ENCODE results near the gene AGFG2. TPM values are rescaled to one million over a fixed set of nuclear protein-coding genes. Genes with fewer than 3 reads are reported as not detected.

AGFG2 gene, protein sequence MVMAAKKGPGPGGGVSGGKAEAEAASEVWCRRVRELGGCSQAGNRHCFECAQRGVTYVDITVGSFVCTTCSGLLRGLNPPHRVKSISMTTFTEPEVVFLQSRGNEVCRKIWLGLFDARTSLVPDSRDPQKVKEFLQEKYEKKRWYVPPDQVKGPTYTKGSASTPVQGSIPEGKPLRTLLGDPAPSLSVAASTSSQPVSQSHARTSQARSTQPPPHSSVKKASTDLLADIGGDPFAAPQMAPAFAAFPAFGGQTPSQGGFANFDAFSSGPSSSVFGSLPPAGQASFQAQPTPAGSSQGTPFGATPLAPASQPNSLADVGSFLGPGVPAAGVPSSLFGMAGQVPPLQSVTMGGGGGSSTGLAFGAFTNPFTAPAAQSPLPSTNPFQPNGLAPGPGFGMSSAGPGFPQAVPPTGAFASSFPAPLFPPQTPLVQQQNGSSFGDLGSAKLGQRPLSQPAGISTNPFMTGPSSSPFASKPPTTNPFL
- total RNA-seq (2021) (12.8 and 15.3 TPM in 2 replicates), Bru-seq, nascent RNA (percentile 56 among the genes with signal in this experiment), BruChase-seq, experiment 1, labeled RNA remaining after a 2-hour chase (percentile 56 among the genes with signal in this experiment), BruChase-seq, experiment 2, labeled RNA remaining after a 6-hour chase (percentile 59 among the genes with signal in this experiment)
- long read RNA-seq, full-length matches to known transcripts = 8 of 19 reads
- long read RNA-seq, partial matches to known transcripts = 5 of 19 reads
- long read RNA-seq, other reads (novel, unspliced or antisense) = 6 of 19 reads

DNA sequence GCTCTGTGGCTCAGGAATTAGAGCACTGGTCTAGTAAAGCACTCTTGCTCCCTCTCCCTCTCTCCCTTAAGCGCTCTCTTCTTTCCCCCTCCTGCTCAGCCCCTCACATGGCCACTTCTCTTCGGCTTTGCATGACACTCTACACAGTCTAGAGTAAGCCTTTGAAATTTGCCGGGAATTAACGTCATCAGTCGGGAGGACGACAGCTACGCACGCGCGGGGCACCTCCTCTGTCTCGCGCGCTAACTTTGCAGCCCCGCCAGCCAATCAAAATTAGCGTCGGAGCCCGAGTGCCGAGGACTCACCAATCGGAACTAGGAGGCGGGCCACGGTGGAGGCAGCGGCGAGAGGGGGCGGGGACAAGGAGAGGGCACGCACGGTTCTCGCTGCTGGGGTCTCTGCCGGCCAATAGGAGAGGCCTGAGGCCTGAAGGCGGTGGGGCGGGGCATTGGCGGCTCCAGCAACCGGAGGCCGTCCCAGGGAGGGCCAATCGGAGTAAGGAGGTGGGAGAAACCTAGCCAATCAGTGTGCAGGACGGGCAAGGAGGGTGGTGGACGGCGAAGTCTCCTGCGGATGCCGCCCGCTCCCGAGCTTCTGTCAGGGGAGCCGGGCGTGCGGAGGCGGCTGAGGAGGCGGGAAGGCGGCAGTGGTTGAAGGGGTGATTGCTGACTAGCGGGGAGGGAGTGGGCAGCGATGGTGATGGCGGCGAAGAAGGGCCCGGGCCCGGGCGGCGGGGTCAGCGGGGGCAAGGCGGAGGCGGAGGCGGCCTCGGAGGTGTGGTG is at the start of gene AGFG2:
AGFG2 (plus strand) TSS at position 550 of the 782 bp plus-strand sequence; CDS start at position 694, 144 bp downstream.
- ChIA-PET CTCF (no interaction called here), POLR2A (ENCODE audit: low non-redundant PET) (interaction anchor here (0.6 to 0.7 kb wide), 2 partner anchors 58 to 110 kb away, joined by 3 to 6 read pairs; partner anchors contain the start of gene ZCWPW1)
- TF ChIP-seq, protein P1, sequence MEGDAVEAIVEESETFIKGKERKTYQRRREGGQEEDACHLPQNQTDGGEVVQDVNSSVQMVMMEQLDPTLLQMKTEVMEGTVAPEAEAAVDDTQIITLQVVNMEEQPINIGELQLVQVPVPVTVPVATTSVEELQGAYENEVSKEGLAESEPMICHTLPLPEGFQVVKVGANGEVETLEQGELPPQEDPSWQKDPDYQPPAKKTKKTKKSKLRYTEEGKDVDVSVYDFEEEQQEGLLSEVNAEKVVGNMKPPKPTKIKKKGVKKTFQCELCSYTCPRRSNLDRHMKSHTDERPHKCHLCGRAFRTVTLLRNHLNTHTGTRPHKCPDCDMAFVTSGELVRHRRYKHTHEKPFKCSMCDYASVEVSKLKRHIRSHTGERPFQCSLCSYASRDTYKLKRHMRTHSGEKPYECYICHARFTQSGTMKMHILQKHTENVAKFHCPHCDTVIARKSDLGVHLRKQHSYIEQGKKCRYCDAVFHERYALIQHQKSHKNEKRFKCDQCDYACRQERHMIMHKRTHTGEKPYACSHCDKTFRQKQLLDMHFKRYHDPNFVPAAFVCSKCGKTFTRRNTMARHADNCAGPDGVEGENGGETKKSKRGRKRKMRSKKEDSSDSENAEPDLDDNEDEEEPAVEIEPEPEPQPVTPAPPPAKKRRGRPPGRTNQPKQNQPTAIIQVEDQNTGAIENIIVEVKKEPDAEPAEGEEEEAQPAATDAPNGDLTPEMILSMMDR (conservative IDR thresholded peaks at IDR 0.05; ENCODE audit: low read depth, low read length) = no peak
- no peak for TF ChIP-seq EZH2 (IDR thresholded peaks at IDR 0.05; ENCODE audit: borderline replicate concordance, low read depth, low read length, poor library complexity, severe bottlenecking)
- Histone ChIP-seq H3K9me3 (ENCODE audit: low read depth, low read length, poor library complexity, severe bottlenecking) (no peaks in the 10 kb centered on the region), H3K4me1 (ENCODE audit: insufficient read depth, low read length, poor library complexity, severe bottlenecking) (peaks cover 3% of the 10 kb centered on the region), H3K4me3 (ENCODE audit: low read depth, low read length, poor library complexity, severe bottlenecking) (peak within 1 kb of the TSS; percentile 59), H3K27ac (ENCODE audit: low read depth, low read length, poor library complexity, severe bottlenecking) (peak within 1 kb of the TSS; percentile 84), H3K36me3 (ENCODE audit: insufficient read depth, low read length, poor library complexity, severe bottlenecking) (no peaks in the 10 kb centered on the region), H3K27me3 (replicated peaks; ENCODE audit: insufficient read depth, low read depth, low read length, poor library complexity) (no peaks in the 10 kb centered on the region)
- intact Hi-C loops (cut with micrococcal nuclease; ENCODE audit: unreplicated experiment) = loop anchor here (2.0 kb wide), 1 partner anchor 60 kb away; the partner anchor contains the start of gene TSC22D4
- peak; percentile 100 for DNase-seq (ENCODE audit: low spot score)
- no TSS peak for BruUV-seq (replicated peaks)

DNA sequence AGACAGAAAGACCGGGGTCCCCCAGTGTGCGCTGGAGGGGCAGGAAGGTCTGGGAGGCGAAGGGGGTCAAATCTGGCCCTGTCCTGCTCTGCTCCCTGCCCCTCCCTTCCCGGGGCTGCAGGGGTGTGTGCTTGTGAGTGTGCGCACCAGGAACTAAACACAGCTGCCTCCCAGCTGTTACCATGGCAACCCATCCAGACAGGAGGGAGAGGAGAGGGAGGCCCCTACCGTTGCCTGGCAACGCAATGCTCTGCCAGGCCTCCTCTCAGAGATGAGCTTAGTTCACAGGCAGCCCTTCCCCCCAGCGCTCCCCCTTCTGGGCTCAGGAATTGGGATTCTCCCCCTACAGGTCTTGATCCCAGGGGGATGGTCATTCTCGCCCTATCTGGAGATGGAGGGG is 49.2 kb upstream of the AGFG2 start:
- no peaks in the 10 kb centered on the region for H3K36me3 ChIP-seq (ENCODE audit: insufficient read depth, low read length, poor library complexity, severe bottlenecking)
- intact Hi-C loops (cut with micrococcal nuclease; ENCODE audit: unreplicated experiment) = no loop called here
- no peak overlapping the region for H3K27ac ChIP-seq (ENCODE audit: low read depth, low read length, poor library complexity, severe bottlenecking)

More for the DNA sequence above, 49.2 kb upstream of the AGFG2 start:
- Histone ChIP-seq H3K9me3 (ENCODE audit: low read depth, low read length, poor library complexity, severe bottlenecking) (no peaks in the 10 kb centered on the region), H3K4me3 (ENCODE audit: low read depth, low read length, poor library complexity, severe bottlenecking) (no peak overlapping the region), H3K4me1 (ENCODE audit: insufficient read depth, low read length, poor library complexity, severe bottlenecking) (peaks cover 7% of the 10 kb centered on the region), H3K27me3 (replicated peaks; ENCODE audit: insufficient read depth, low read depth, low read length, poor library complexity) (no peaks in the 10 kb centered on the region)
- TF ChIP-seq, protein P1 (conservative IDR thresholded peaks at IDR 0.05; ENCODE audit: low read depth, low read length) = no peak
- no peak for TF ChIP-seq EZH2 (IDR thresholded peaks at IDR 0.05; ENCODE audit: borderline replicate concordance, low read depth, low read length, poor library complexity, severe bottlenecking)
- ChIA-PET CTCF (interaction anchor here (0.6 kb wide), 1 partner anchor 74 kb away, joined by 3 read pairs; no protein-coding TSS in a partner anchor), POLR2A (ENCODE audit: low non-redundant PET) (interaction anchor here (0.5 kb wide), 1 partner anchor 47 kb away, joined by 9 read pairs; no protein-coding TSS in a partner anchor)
- BruUV-seq (replicated peaks) = no TSS peak
- DNase-seq (ENCODE audit: low spot score) = peak; percentile 95

Data from A673 (cell line).